OCI-LY1 (cell line): ENCODE data around the gene DNAH17.

Source experiments
- H2AFZ ChIP-seq: fragments of 200-600 bp; sonication (generic), shearing (Covaris generic); 2 replicates; pipeline ENCODE4 v1.6.0; 2014; ENCODE audit warnings: antibody characterized with exemption, mild to moderate bottlenecking, low read length
- H3F3A ChIP-seq: fragments of 200-600 bp; sonication (generic), shearing (Covaris generic); 2 replicates; pipeline ENCODE4 v1.6.0; 2014; ENCODE audit warnings: mild to moderate bottlenecking, antibody characterized with exemption, low read length, moderate library complexity; ENCODE audit not compliant: insufficient read depth
- H3K27ac ChIP-seq: fragments of 200-600 bp; sonication (generic); 2 replicates; pipeline ENCODE4 v1.5.1; 2014; ENCODE audit warnings: low read length, mixed run types, mild to moderate bottlenecking, low read depth; ENCODE audit not compliant: poor library complexity, severe bottlenecking
- H3K27me3 ChIP-seq: fragments of 200-600 bp; sonication (generic); 2 replicates; pipeline ENCODE4 v1.6.0; 2014; ENCODE audit warnings: antibody characterized with exemption, mild to moderate bottlenecking, low read length, moderate library complexity; ENCODE audit not compliant: insufficient read depth
- H3K36me3 ChIP-seq: fragments of 200-600 bp; sonication (generic); 2 replicates; pipeline ENCODE4 v1.6.1; 2014; ENCODE audit warnings: mild to moderate bottlenecking, antibody characterized with exemption, low read length, moderate library complexity, mixed read lengths; ENCODE audit not compliant: insufficient read depth
- H3K4me1 ChIP-seq: fragments of 200-600 bp; sonication (generic); 2 replicates; pipeline ENCODE4 v1.5.1; 2014; ENCODE audit warnings: mild to moderate bottlenecking, low read length, moderate library complexity; ENCODE audit not compliant: insufficient read depth, severe bottlenecking
- H3K4me2 ChIP-seq: fragments of 200-600 bp; sonication (generic), shearing (Covaris generic); 2 replicates; pipeline ENCODE4 v1.6.1; 2014; ENCODE audit warnings: low read length
- H3K4me3 ChIP-seq: fragments of 200-600 bp; sonication (generic); 2 replicates; pipeline ENCODE4 v1.5.1; 2014; ENCODE audit warnings: low read length, low read depth, mild to moderate bottlenecking, mixed read lengths; ENCODE audit not compliant: poor library complexity, severe bottlenecking
- H3K79me2 ChIP-seq: fragments of 200-600 bp; shearing (Covaris generic); 2 replicates; pipeline ENCODE4 v1.6.1; 2016; ENCODE audit warnings: mixed run types, low read length, mixed read lengths; ENCODE audit not compliant: insufficient read depth
- H3K9ac ChIP-seq: fragments of 200-600 bp; sonication (generic), shearing (Covaris generic); 2 replicates; pipeline ENCODE4 v1.6.1; 2014; ENCODE audit warnings: mild to moderate bottlenecking, low read length, mixed read lengths
- H3K9me2 ChIP-seq: fragments of 200-600 bp; sonication (generic), shearing (Covaris generic); 2 replicates; pipeline ENCODE4 v1.6.1; 2014; ENCODE audit warnings: low read depth, mild to moderate bottlenecking, low read length, mixed read lengths
- H3K9me3 ChIP-seq: fragments of 200-600 bp; shearing (Covaris generic); 2 replicates; pipeline ENCODE4 v1.6.1; 2014; ENCODE audit warnings: low read length, mixed read lengths
- H4K20me1 ChIP-seq: fragments of 200-600 bp; sonication (generic), shearing (Covaris generic); 2 replicates; pipeline ENCODE4 v1.6.0; 2016; ENCODE audit warnings: mild to moderate bottlenecking, low read length; ENCODE audit not compliant: insufficient read depth
- EZH2 ChIP-seq: fragments of 200-600 bp; sonication (generic), shearing (Covaris generic); IDR thresholded peaks from 2 replicates; pipeline ENCODE4 v1.8.0; 2017; ENCODE audit warnings: borderline replicate concordance, mixed run types, mild to moderate bottlenecking, antibody characterized with exemption, low read length, moderate library complexity, mixed read lengths
- TF ChIP-seq, protein P1 (sequence below): fragments of 200-600 bp; sonication (generic), shearing (Covaris generic); IDR thresholded peaks from 2 replicates; pipeline ENCODE4 v1.5.1; 2017; ENCODE audit warnings: mild to moderate bottlenecking, antibody characterized with exemption, low read length, moderate library complexity, mixed read lengths

The DNAH17 gene

DNA sequence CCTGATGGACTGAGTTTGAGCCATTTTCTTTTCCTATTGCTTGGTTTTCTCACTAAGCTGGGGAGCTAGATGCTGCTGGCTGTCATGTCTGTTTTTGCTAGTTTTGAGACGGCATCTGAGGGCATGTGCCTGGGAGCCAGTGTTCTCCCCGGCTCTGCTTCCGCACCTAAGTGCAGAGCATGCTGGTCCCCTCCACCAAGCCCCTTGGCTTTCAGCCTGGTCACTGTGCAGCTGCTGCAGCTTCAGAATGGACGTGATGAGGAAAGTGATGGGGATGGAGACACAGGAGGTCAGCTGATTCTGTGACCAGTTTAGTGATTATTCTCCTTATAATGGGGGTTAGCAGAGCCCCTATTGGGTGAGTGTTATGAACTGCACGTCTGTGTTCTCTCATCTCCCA is 28.5 kb downstream of the DNAH17 start:
- Histone ChIP-seq H3K9me3 (no peaks in the 10 kb centered on the region), H3K9me2 (no peaks in the 10 kb centered on the region), H3K4me3 (no peak overlapping the region), H4K20me1 (no peaks in the 10 kb centered on the region), H3F3A (no peaks in the 10 kb centered on the region), H3K9ac (no peak overlapping the region), H3K36me3 (no peaks in the 10 kb centered on the region), H3K27me3 (peaks cover 3% of the 10 kb centered on the region; the same call in 1 of the 2 replicates), H3K4me2 (no peak overlapping the region), H3K4me1 (no peaks in the 10 kb centered on the region), H3K27ac (no peak overlapping the region), H3K79me2 (no peaks in the 10 kb centered on the region), H2AFZ (no peak overlapping the region)
- TF ChIP-seq, protein P1, sequence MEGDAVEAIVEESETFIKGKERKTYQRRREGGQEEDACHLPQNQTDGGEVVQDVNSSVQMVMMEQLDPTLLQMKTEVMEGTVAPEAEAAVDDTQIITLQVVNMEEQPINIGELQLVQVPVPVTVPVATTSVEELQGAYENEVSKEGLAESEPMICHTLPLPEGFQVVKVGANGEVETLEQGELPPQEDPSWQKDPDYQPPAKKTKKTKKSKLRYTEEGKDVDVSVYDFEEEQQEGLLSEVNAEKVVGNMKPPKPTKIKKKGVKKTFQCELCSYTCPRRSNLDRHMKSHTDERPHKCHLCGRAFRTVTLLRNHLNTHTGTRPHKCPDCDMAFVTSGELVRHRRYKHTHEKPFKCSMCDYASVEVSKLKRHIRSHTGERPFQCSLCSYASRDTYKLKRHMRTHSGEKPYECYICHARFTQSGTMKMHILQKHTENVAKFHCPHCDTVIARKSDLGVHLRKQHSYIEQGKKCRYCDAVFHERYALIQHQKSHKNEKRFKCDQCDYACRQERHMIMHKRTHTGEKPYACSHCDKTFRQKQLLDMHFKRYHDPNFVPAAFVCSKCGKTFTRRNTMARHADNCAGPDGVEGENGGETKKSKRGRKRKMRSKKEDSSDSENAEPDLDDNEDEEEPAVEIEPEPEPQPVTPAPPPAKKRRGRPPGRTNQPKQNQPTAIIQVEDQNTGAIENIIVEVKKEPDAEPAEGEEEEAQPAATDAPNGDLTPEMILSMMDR: no peak
- no peak for TF ChIP-seq EZH2

DNA sequence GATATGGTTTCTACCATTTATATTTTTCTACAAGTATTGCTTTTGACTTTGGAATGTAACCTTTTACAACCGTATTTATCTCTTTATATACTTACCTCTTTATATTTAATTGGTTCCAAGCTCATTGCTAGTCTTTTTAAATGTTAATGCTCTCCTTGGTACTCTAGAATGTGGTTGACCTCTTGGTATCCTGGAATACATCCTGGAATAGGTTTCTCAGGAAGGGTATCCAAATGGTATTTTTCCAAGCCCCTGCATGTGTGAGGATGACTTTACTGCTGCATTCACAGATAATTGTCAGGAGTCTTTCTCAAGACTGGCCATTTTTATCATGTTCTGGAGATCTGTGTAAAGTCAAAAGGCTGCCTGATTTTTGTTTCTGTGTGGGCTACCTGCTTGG is 30.2 kb downstream of the DNAH17 start:
- no peaks in the 10 kb centered on the region for H3F3A ChIP-seq
- H3K79me2 ChIP-seq: no peaks in the 10 kb centered on the region
- H4K20me1 ChIP-seq: no peaks in the 10 kb centered on the region
- no peak overlapping the region for H2AFZ ChIP-seq
- H3K27me3 ChIP-seq: peaks cover 3% of the 10 kb centered on the region; the same call in 1 of the 2 replicates
- H3K9me3 ChIP-seq: no peaks in the 10 kb centered on the region
- H3K27ac ChIP-seq: no peak overlapping the region
- H3K9ac ChIP-seq: no peak overlapping the region
- no peaks in the 10 kb centered on the region for H3K9me2 ChIP-seq
- TF ChIP-seq, protein P1: no peak
- TF ChIP-seq EZH2: no peak
- H3K4me2 ChIP-seq: no peak overlapping the region
- no peaks in the 10 kb centered on the region for H3K36me3 ChIP-seq
- no peak overlapping the region for H3K4me3 ChIP-seq
- H3K4me1 ChIP-seq: no peaks in the 10 kb centered on the region

DNA sequence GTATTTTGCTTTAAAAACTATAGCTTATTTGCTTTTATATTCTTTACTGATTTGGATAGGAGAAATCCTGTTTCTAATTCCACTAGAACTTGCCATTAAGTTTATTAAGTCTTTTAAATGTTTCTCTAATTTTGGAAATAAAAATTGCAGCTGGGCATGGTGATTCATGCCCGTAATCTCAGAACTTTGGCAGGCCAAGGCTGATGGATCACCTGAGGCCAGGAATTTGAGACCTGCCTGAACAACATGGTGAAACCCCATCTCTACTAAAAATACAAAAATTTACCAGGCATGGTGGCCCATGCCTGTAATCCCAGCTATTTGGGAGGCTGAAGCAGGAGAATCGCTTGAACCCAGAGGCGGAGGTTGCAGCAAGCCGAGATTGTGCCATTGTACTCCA is 30.7 kb downstream of the DNAH17 start:
- H3F3A ChIP-seq: no peaks in the 10 kb centered on the region
- no peaks in the 10 kb centered on the region for H3K9me3 ChIP-seq
- no peaks in the 10 kb centered on the region for H4K20me1 ChIP-seq
- no peak overlapping the region for H3K4me3 ChIP-seq
- no peak for TF ChIP-seq EZH2
- TF ChIP-seq, protein P1: no peak
- H3K9me2 ChIP-seq: no peaks in the 10 kb centered on the region
- no peaks in the 10 kb centered on the region for H3K4me1 ChIP-seq
- H3K27ac ChIP-seq: no peak overlapping the region
- H3K36me3 ChIP-seq: no peaks in the 10 kb centered on the region
- no peaks in the 10 kb centered on the region for H3K79me2 ChIP-seq
- H2AFZ ChIP-seq: no peak overlapping the region
- H3K4me2 ChIP-seq: no peak overlapping the region
- H3K9ac ChIP-seq: no peak overlapping the region
- peaks cover 3% of the 10 kb centered on the region; the same call in 1 of the 2 replicates for H3K27me3 ChIP-seq
